Subcutaneous adipose tissue (tissue), 4 donors: ENCODE results near the gene IGSF3. TPM values are rescaled to one million over a fixed set of nuclear protein-coding genes. Genes with fewer than 3 reads are reported as not detected.

Source experiments
- total RNA-seq, 4 donors: library from RNA; depleted of rRNA; stranded (reverse); fragments of >200 nt; gene quantifications; one replicate each; pipeline ENCODE4 v1.1.0, GENCODE V29; 2016
- TF ChIP-seq, protein P1 (sequence below): fragments of 450-650 bp; IDR thresholded peaks from one replicate; pipeline ENCODE4 v1.5.1; 2016; ENCODE audit warnings: low read depth, mild to moderate bottlenecking, control low read depth, antibody characterized with exemption, moderate library complexity

IGSF3 gene
- total RNA-seq, 4 donors from 2014 or later = 1.5 to 2.2 (median 1.8) TPM

DNA sequence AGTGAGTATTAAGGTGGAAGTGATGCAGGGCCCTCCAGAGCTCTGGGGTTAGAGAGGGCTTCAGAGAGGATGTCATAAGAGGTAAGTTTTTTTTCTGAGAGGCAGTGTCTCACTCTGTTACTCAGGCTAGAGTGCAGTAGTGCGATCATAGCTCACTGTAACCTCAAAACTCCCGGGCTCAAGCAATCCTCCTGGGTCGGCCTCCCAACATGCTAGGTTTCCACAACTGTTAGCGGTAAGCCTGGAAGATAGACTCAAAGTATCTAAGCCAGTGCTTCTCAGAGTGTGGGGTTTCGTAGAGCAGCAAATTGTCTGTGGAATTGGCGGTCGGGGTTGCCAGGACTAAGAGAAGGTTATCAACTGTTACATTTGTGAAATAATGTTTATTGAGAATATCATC lies 18.6 kb upstream of the IGSF3 start:
- TF ChIP-seq, protein P1, sequence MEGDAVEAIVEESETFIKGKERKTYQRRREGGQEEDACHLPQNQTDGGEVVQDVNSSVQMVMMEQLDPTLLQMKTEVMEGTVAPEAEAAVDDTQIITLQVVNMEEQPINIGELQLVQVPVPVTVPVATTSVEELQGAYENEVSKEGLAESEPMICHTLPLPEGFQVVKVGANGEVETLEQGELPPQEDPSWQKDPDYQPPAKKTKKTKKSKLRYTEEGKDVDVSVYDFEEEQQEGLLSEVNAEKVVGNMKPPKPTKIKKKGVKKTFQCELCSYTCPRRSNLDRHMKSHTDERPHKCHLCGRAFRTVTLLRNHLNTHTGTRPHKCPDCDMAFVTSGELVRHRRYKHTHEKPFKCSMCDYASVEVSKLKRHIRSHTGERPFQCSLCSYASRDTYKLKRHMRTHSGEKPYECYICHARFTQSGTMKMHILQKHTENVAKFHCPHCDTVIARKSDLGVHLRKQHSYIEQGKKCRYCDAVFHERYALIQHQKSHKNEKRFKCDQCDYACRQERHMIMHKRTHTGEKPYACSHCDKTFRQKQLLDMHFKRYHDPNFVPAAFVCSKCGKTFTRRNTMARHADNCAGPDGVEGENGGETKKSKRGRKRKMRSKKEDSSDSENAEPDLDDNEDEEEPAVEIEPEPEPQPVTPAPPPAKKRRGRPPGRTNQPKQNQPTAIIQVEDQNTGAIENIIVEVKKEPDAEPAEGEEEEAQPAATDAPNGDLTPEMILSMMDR = no peak

DNA sequence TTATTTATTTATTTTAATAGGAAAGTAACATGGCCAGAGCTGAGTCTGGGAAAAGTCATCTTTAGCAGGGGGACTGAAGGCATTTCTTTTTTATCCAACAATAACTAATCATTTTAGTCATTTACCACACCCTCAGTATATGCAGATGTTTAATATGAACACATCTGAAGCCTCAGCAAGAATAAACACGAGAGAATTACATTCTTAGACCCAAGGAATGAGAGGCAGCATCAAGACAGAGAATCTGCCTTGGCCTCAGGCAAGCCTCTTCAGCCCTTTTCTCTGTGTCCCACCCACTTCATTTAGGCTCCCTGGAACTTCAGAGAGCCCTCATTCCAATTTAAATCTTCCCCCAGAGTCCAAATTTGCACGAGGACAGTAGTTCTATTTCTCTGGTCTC lies 17.0 kb upstream of the IGSF3 start:
- TF ChIP-seq, protein P1 = no peak

DNA sequence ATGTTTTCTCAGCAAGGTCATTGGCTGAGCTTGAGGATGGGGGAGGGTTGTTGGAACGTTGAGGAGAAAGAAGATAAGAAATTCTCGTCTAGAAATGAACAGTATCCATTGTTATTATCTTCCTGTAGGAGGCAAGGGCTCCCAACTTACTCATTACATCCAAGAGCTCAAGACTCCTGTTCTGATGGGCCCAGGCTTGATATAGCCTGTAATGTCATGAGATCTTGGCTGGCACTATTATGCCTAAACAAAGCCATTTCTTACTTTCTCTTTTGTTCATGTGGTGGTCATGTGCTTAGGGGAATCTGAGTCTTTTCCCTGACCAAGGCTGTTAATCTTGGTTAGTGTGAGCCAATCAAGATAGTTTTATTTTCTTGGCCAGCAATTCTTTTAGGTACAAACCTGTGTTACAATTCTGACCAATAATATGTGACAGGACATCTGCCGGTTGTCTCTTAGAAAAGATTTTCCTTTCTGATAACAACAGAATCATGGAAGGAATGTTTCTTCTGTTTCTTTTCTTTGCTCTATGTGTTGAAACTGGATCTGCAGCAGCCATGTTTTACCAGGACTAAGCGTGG lies 15.2 kb upstream of the IGSF3 start:
- TF ChIP-seq, protein P1 = no peak

DNA sequence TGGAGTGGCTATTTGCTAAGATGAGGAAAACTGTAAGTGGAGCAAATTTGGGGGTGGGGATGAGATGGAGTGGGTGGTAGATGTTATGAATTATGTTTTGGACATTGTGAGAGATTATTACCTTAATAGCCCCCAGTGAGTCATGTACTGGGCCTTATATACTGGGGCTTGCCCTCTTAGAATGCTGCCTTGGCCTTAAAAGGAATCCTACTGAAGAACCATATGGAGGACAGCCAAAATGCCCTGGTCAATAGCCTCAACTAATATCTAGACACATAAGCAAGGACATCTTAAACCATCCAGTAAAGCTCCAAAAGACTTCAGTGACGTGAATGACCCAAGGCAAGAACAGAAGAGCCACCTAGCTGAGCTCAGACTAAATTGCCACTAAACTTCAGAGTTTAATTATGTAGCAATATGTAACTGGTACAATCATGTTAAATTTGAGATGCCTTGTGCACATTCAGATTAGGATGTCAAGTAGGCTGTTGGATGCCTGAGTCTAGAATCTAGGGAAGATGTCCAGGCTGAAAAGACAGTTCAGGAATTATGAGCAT lies 13.9 kb upstream of the IGSF3 start:
- TF ChIP-seq, protein P1 = no peak

DNA sequence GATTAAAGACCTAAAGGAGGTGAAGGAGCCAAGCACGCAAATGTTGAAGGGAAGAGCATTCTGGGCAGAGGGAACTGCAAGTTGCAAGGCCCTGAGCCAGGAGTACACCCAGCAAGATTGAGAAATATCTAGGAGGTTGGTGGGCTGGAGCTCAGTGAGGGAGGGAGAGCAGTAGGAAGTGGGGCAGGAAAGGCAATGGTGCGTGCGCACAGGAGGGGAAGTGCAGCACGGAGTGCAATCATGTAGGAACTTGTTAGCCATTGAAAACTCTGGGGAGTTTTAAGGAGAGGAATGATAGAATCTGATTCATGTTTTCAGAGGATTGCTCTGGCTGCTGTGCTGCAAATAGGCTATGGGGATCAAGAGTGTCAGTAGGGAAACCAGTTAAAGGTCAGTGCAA lies 13.2 kb upstream of the IGSF3 start:
- TF ChIP-seq, protein P1 = no peak

DNA sequence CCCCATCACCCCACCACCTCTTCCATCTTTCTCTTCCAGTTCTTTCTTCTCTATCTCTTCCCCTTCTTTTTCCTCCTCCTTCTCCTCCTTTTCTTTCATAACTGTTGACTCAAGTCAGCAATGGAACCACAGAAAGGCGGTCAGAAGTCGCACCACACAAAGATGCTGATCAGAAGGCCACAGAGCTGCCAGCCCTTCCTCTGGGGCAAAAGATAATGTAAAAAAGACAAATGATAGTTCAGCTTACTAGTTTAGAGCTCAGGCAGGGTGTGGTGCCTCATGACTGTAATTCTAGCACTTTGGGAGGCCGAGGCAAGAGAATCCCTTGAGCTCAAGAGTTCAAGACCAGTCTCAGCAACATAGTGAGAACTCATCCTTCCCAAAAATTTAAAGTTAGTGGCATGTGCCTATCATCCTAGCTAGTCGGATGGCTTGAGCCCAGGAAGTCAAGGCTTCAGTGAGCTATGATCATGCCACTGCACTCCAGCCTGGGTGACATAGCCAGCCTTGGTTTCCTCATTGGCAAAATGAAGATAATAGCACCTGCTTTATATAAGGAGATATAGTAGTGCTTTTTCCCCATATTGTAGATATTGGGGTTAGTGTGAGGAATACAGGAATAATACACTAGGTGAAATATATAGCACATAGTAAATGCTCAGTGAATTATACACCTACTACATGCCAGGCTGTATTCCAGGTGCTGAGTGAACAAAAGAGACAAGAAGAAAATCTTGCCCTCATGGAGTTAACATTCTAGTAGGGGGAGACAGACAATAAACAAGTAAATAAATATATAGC lies 12.5 kb upstream of the IGSF3 start:
- TF ChIP-seq, protein P1 = no peak

DNA sequence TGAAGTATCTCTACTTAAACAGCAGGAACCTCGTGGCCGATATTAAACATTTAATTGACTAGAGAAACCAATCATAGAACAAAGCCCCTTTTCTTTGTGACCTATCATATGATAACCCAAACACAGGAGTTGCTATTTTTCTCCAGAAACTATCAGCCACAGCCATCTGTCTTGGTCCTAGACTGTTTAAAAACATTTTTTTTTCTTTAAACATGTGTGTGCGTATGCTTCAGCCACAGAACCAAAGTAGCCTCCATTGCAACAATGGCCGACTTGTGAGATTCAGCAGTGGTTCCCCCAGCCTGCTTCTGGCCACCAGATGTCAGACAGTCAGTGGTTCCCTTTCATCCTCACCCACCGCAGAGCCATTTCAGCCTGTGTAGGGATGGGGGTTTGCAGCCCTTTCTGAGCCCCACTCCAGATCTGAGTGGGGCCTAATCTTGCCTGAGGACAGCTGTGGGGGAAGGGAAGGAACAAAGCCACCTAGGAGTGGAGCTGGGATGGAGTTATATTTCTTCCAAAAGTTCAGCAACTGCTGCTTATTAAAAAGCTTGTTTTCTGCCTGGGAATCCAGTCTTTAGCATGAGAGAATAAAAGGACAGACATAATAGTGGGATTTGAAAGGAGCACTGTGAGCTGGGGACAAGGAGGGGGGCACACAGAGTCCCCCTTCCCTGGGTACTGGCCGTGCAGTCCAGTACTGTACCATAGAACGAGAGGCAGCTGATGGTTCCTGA lies 11.7 kb upstream of the IGSF3 start:
- TF ChIP-seq, protein P1 = no peak
